Keratinocyte (primary cell): ENCODE results near the gene SIGLEC14. TPM values are rescaled to one million over a fixed set of nuclear protein-coding genes. Genes with fewer than 3 reads are reported as not detected.

Experiments used
- DNase-seq: peaks from one replicate; pipeline ENCODE4 v3.0.0-alpha.2; 2011; ENCODE audit warnings: low read depth, missing footprints, low spot score
- FAIRE-seq: peaks from 2 replicates; lab custom pipeline; 2011; peaks lifted over from hg19 to GRCh38; lab: Jason Lieb, UNC
- H2AFZ ChIP-seq: 2 replicates; pipeline ENCODE4 v1.6.0; 2012; ENCODE audit warnings: low read length, control low read depth, inconsistent platforms; ENCODE audit not compliant: control insufficient read depth
- H3K27ac ChIP-seq: 2 replicates; pipeline ENCODE4 v1.5.1; 2011; ENCODE audit warnings: low read length; ENCODE audit not compliant: control insufficient read depth, insufficient read depth
- H3K27me3 ChIP-seq: 3 replicates; pipeline ENCODE4 v1.6.0; 2011; ENCODE audit warnings: low read length; ENCODE audit not compliant: control insufficient read depth, insufficient read depth; ENCODE audit errors: extremely low read depth
- H3K36me3 ChIP-seq, 2 experiments: 2 replicates in 1 of 2; 3 replicates in 1 of 2; pipeline ENCODE4 v1.5.1; 2011; ENCODE audit warnings: low read length in 2 of 2, mild to moderate bottlenecking in 1 of 2; ENCODE audit not compliant: control insufficient read depth in 2 of 2, insufficient read depth in 2 of 2; ENCODE audit errors: extremely low read depth in 1 of 2
- H3K4me1 ChIP-seq: 3 replicates; pipeline ENCODE4 v1.5.1; 2011; ENCODE audit warnings: low read length; ENCODE audit not compliant: control insufficient read depth, insufficient read depth; ENCODE audit errors: extremely low read depth
- H3K4me2 ChIP-seq: 3 replicates; pipeline ENCODE4 v1.6.0; 2011; ENCODE audit warnings: low read depth, low read length; ENCODE audit not compliant: control insufficient read depth, insufficient read depth; ENCODE audit errors: extremely low read depth
- H3K4me3 ChIP-seq, 3 experiments: fragments of 200-600 bp in 1 of 3; sonication (generic) in 1 of 3; 2 replicates in 2 of 3; 3 replicates in 1 of 3; pipeline ENCODE4 v1.5.1; 2011 to 2016; ENCODE audit warnings: low read length in 3 of 3, mild to moderate bottlenecking in 3 of 3, control low read depth in 2 of 3, inconsistent platforms in 1 of 3, low read depth in 1 of 3, mixed read lengths in 1 of 3, mixed run types in 1 of 3, moderate library complexity in 1 of 3; ENCODE audit not compliant: control insufficient read depth in 2 of 3, insufficient read depth in 2 of 3; ENCODE audit errors: extremely low read depth in 1 of 3
- H3K79me2 ChIP-seq: 2 replicates; pipeline ENCODE4 v1.6.0; 2012; ENCODE audit warnings: low read length; ENCODE audit not compliant: control insufficient read depth, insufficient read depth
- H3K9ac ChIP-seq: 3 replicates; pipeline ENCODE4 v1.6.0; 2011; ENCODE audit warnings: low read length; ENCODE audit not compliant: control insufficient read depth, insufficient read depth; ENCODE audit errors: extremely low read depth
- H3K9me1 ChIP-seq: 3 replicates; pipeline ENCODE4 v1.6.0; 2011; ENCODE audit warnings: low read length; ENCODE audit not compliant: control insufficient read depth, insufficient read depth; ENCODE audit errors: extremely low read depth
- H3K9me3 ChIP-seq: 2 replicates; pipeline ENCODE4 v1.5.1; 2012; ENCODE audit warnings: low read depth, low read length; ENCODE audit not compliant: control insufficient read depth
- H4K20me1 ChIP-seq: 3 replicates; pipeline ENCODE4 v1.6.0; 2011; ENCODE audit warnings: low read length; ENCODE audit not compliant: control insufficient read depth, insufficient read depth; ENCODE audit errors: extremely low read depth
- CTCF ChIP-seq, 3 experiments: IDR thresholded peaks in 1 of 3; conservative IDR thresholded peaks in 1 of 3; optimal IDR thresholded peaks in 1 of 3; 2 replicates in 2 of 3; 3 replicates in 1 of 3; pipeline versions ENCODE3 to v1.5.1; 2011; ENCODE audit warnings: low read length in 3 of 3, mild to moderate bottlenecking in 3 of 3, moderate library complexity in 2 of 3, control low read depth in 1 of 3, inconsistent platforms in 1 of 3; ENCODE audit not compliant: insufficient read depth in 2 of 3; ENCODE audit errors: extremely low read depth in 1 of 3
- EZH2 ChIP-seq: IDR thresholded peaks from one replicate; pipeline ENCODE4 v1.6.1; 2012; ENCODE audit warnings: inconsistent platforms, mild to moderate bottlenecking, low read length, moderate library complexity
- dilution Hi-C: fragments of 300-500 bp; cut with MboI; formaldehyde crosslinking; loops from one replicate; pipeline ENCODE4 v1.7.0; 2020; ENCODE audit warnings: low sequenced_read_pairs; ENCODE audit not compliant: extremely low pct_ligation_motif_present
- polyA plus RNA-seq, 5 experiments: library from polyadenylated mRNA; depleted of rRNA in 3 of 5; stranded (reverse) in 3 of 5; stranded (forward) in 1 of 5; unstranded in 1 of 5; fragments of >200 nt; gene quantifications; 1 replicate in 1 of 5; 2 replicates in 3 of 5; 3 replicates in 1 of 5; pipeline versions ENCODE4 v1.2.1 to v1.2.3, GENCODE V29; 2011 to 2012; ENCODE audit warnings: missing spikeins in 2 of 5, low read depth in 1 of 5, low replicate concordance in 1 of 5

The SIGLEC14 gene
- polyA plus RNA-seq, 1 donor (not counting 4 experiments of a cell fraction or from before 2014, with no cell fraction given), result not detected

- Histone ChIP-seq H3K79me2 (no peaks in the 10 kb centered on the region), H3K4me2 (no peak overlapping the region), H3K4me3 (no peak overlapping the region), H3K27ac (no peak overlapping the region), H4K20me1 (no peaks in the 10 kb centered on the region), H3K9me3 (no peaks in the 10 kb centered on the region), H3K36me3 (no peaks in the 10 kb centered on the region), H3K9me1 (no peaks in the 10 kb centered on the region), H3K4me1 (no peaks in the 10 kb centered on the region), H2AFZ (no peak overlapping the region), H3K27me3 (no peaks in the 10 kb centered on the region), H3K9ac (no peak overlapping the region)
- TF ChIP-seq CTCF (optimal IDR thresholded peaks at IDR 0.05 in 1 of 3, IDR thresholded peaks at IDR 0.05 in 1 of 3, conservative IDR thresholded peaks at IDR 0.05 in 1 of 3; ENCODE audit: extremely low read depth in 1 of 3, insufficient read depth in 2 of 3, low read length in 3 of 3) (no peak), EZH2 (no peak)
- FAIRE-seq, result no peak
- dilution Hi-C loops, result no loop called here
- no peak for DNase-seq
Measured at GRCh38 chr19:51610576-51610975, 36.0 kb downstream of the SIGLEC14 start.

DNA sequence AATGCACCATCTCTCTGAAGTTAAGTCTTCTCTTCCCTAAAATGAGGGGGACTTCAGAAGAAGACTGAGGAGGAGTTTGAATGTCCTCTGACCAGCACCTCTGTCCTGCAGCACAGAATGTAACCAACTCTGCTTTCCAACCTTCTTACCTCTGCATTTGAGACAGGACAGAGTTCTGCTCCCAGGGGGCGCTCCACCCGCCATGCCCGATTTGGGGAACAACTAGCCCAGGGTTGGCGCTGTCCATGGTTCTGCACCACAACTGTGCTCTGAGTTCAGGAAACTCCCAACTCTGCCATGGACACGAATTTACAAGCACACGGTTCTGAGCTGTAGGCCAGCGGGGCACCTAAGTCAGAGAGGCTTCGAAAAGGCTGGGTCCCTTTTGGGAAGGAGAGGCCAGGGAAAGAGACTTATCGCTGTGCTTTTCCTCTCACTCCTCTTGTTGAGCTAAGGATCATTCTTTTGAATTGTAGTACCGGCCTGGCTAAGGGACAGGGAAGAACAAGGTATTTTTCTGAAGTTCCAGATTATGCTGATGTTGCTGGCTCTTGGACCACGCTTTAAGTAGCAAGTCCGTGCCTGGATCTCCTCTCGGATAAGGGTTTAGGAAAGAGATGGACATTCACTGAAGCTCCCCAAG lies 38.6 kb downstream of the SIGLEC14 start:
- Histone ChIP-seq H3K9ac (no peak overlapping the region), H3K4me1 (no peaks in the 10 kb centered on the region), H3K4me2 (no peak overlapping the region), H3K9me3 (no peaks in the 10 kb centered on the region), H4K20me1 (no peaks in the 10 kb centered on the region), H3K36me3 (no peaks in the 10 kb centered on the region), H3K79me2 (no peaks in the 10 kb centered on the region), H3K27ac (no peak overlapping the region), H3K4me3 (no peak overlapping the region), H3K9me1 (no peaks in the 10 kb centered on the region), H3K27me3 (no peaks in the 10 kb centered on the region), H2AFZ (no peak overlapping the region)
- peak; percentile 38 for DNase-seq
- dilution Hi-C loops, result no loop called here
- peak; percentile 32 for FAIRE-seq
- peak; percentile 90 to 94 (median 92) for TF ChIP-seq CTCF (optimal IDR thresholded peaks at IDR 0.05 in 1 of 3, IDR thresholded peaks at IDR 0.05 in 1 of 3, conservative IDR thresholded peaks at IDR 0.05 in 1 of 3; ENCODE audit: extremely low read depth in 1 of 3, insufficient read depth in 2 of 3, low read length in 3 of 3)
- TF ChIP-seq EZH2, result no peak
